Measurements from ENCODE around the gene ANKRD65. TPM values are rescaled to one million over a fixed set of nuclear protein-coding genes. Genes with fewer than 3 reads are reported as not detected.

Gene ANKRD65
- total RNA-seq, 3 donors from 2014 or later (not counting 1 experiment from before 2014, with no cell fraction given): not detected

Other genes starting within 250 kb of the ANKRD65 start
- gene TTLL10, start 247.4 kb downstream of the ANKRD65 start, total RNA-seq: 1 to 10 TPM in 2 of 3 donors, under 1 TPM in 1; 0.23 to 1.7 (median 1.7) TPM
- gene TNFRSF18, start 214.7 kb downstream of the ANKRD65 start, total RNA-seq: 10 to 100 TPM; 40.3 to 81.9 (median 54.7) TPM
- 10 to 100 TPM; 14.3 to 26.5 (median 15.7) TPM for gene TNFRSF4, start 207.1 kb downstream of the ANKRD65 start, total RNA-seq
- gene SDF4, start 189.3 kb downstream of the ANKRD65 start, total RNA-seq: 100 to 1,000 TPM; 176 to 211 (median 184) TPM
- gene B3GALT6, start 189.0 kb downstream of the ANKRD65 start, total RNA-seq: 10 to 100 TPM; 13.7 to 16.5 (median 16.3) TPM
- gene C1QTNF12, start 174.6 kb downstream of the ANKRD65 start, total RNA-seq: 1 to 10 TPM; 2.6 to 4.1 (median 4.1) TPM
- gene UBE2J2, start 147.4 kb downstream of the ANKRD65 start, total RNA-seq: 10 to 100 TPM; 66.0 to 84.2 (median 78.1) TPM
- 10 to 100 TPM in 1 of 3 donors, 1 to 10 TPM in 2; 6.9 to 13.1 (median 9.4) TPM for gene SCNN1D, start 140.8 kb downstream of the ANKRD65 start, total RNA-seq
- gene ACAP3, start 113.3 kb downstream of the ANKRD65 start, total RNA-seq: 10 to 100 TPM; 56.1 to 59.7 (median 59.0) TPM
- gene PUSL1, start 112.7 kb downstream of the ANKRD65 start, total RNA-seq: 10 to 100 TPM; 11.1 to 13.0 (median 12.9) TPM
- gene INTS11, start 96.6 kb downstream of the ANKRD65 start, total RNA-seq: 100 to 1,000 TPM; 150 to 189 (median 181) TPM
- 10 to 100 TPM in 2 of 3 donors, 1 to 10 TPM in 1; 8.0 to 14.6 (median 12.3) TPM for gene CPTP, start 96.5 kb downstream of the ANKRD65 start, total RNA-seq
- gene TAS1R3, start 90.0 kb downstream of the ANKRD65 start, total RNA-seq: 1 to 10 TPM in 2 of 3 donors, under 1 TPM in 1; 0.66 to 1.4 (median 1.3) TPM
- 10 to 100 TPM; 33.8 to 41.9 (median 35.6) TPM for gene DVL1, start 71.9 kb downstream of the ANKRD65 start, total RNA-seq
- under 1 TPM in 1 of 3 donors, not detected in 2; 0.26 TPM for gene MXRA8, start 62.7 kb downstream of the ANKRD65 start, total RNA-seq
- gene AURKAIP1, start 46.1 kb downstream of the ANKRD65 start, total RNA-seq: 10 to 100 TPM; 60.0 to 76.3 (median 64.6) TPM
- 100 to 1,000 TPM; 253 to 281 (median 274) TPM for gene CCNL2, start 21.9 kb downstream of the ANKRD65 start, total RNA-seq
- 100 to 1,000 TPM in 1 of 3 donors, 10 to 100 TPM in 2; 90.9 to 111 (median 92.7) TPM for gene MRPL20, start 14.0 kb downstream of the ANKRD65 start, total RNA-seq
- not detected for gene VWA1, start 14.4 kb upstream of the ANKRD65 start, total RNA-seq
- gene ATAD3C, start 28.4 kb upstream of the ANKRD65 start, total RNA-seq: 1 to 10 TPM in 2 of 3 donors, under 1 TPM in 1; 0.13 to 2.2 (median 1.5) TPM
- gene ATAD3B, start 50.5 kb upstream of the ANKRD65 start, total RNA-seq: 10 to 100 TPM; 31.9 to 52.4 (median 42.9) TPM
- gene ATAD3A, start 90.9 kb upstream of the ANKRD65 start, total RNA-seq: 10 to 100 TPM; 17.3 to 37.3 (median 22.2) TPM
- under 1 TPM; 0.35 to 1.00 (median 0.83) TPM for gene TMEM240, start 119.3 kb upstream of the ANKRD65 start, total RNA-seq
- 100 to 1,000 TPM in 1 of 3 donors, 10 to 100 TPM in 2; 87.5 to 107 (median 93.9) TPM for gene SSU72, start 153.6 kb upstream of the ANKRD65 start, total RNA-seq
- gene FNDC10, start 178.9 kb upstream of the ANKRD65 start, total RNA-seq: 1 to 10 TPM; 2.8 to 3.2 (median 3.0) TPM
- gene MIB2, start 194.2 kb upstream of the ANKRD65 start, total RNA-seq: 10 to 100 TPM; 44.9 to 54.1 (median 46.0) TPM
- 100 to 1,000 TPM in 2 of 3 donors, 10 to 100 TPM in 1; 82.9 to 130 (median 126) TPM for gene MMP23B, start 210.9 kb upstream of the ANKRD65 start, total RNA-seq
- 10 to 100 TPM; 49.6 to 65.9 (median 50.2) TPM for gene CDK11B, start 237.7 kb upstream of the ANKRD65 start, total RNA-seq